ENCODE data around the gene SHE. TPM values are rescaled to one million over a fixed set of nuclear protein-coding genes. Genes with fewer than 3 reads are reported as not detected.
"Not testable (repeated sequence)": the region's sequence is repeated elsewhere in the genome, so short reads cannot be mapped to it uniquely, and the experiment has no call there.

The SHE gene
- polyA plus RNA-seq, 4 donors = 9.2 to 12.6 (median 10.4) TPM

GRCh38 chr1:154517661-154518060 lies 15.4 kb upstream of the SHE start:
- DNase-seq (ENCODE audit: low read depth in 4 of 4, low spot score in 2 of 4) = no peak

GRCh38 chr1:154514066-154514553 lies 11.9 kb upstream of the SHE start:
- no peak for DNase-seq (ENCODE audit: low read depth in 4 of 4, low spot score in 2 of 4)

DNA sequence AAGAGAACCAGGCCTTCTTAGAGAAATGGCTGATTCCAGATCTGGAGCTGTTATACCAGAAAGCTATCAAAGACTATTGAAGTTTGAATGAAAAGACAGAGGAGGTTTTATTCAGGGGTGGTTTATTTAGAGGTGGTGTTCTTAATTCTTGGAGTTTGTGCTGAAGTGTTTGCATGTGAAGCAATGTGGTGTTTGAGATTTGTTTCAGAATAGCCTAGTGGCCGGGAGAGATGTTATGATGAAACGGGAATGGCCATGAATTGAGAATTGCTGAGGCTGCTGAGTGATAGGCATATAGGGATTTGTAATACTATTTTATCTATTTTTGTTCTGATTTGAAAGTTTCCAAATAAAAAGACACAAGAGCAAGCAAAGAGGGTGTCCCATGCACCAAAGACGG lies 10.5 kb upstream of the SHE start:
- no peak for DNase-seq (ENCODE audit: low read depth in 4 of 4, low spot score in 2 of 4)

GRCh38 chr1:154503898-154504297 lies 1.7 kb upstream of the SHE start:
- no peak for DNase-seq (ENCODE audit: low read depth in 4 of 4, low spot score in 2 of 4)

DNA sequence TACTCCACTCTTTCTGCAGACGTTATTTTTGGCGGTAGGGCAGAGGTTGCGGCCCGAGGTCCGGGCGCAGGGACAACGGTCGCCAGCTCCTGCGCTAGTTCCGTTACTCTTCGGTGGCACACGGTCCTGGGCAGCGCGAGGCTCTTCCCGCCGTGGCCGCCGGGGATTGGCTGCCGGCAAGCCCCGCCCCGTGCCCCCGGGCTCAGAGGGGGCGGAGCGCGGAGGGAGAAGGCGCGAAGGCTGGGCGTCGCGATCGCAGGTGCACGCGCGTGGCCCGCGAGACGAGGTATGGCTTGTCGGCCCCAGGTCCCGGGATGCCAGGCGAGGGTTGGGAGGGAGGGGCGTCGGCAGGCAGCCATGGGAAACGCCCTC lies 518 bp upstream of the SHE start:
- DNase-seq (ENCODE audit: low read depth in 4 of 4, low spot score in 2 of 4) = no peak

GRCh38 chr1:154501423-154502065 lies 668 bp downstream of the SHE start:
- DNase-seq (ENCODE audit: low read depth in 4 of 4, low spot score in 2 of 4) = no peak

- DNase-seq (ENCODE audit: low read depth in 4 of 4, low spot score in 2 of 4) = no peak
These were observed 1.7 kb downstream of the SHE start for GRCh38 chr1:154500533-154500932.

DNA sequence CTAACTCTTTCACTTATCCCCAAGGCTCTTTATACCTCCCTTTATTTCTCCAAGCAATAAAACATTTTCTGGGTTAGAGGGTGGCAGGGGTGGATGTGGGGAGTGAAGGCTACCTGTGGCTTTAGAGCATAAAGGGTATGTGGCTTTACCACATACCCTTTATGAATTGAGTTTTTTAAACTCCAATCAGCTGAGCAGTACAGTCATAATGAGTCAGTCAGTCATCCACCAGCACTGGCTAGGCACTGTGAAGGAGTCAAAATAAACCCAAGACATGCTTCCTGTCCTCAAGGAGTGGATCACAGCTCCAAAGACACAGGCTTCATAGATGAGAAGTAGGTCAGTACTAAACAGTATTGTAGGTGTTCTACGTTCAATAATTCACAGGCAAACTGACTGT lies 2.8 kb downstream of the SHE start:
- no peak for DNase-seq (ENCODE audit: low read depth in 4 of 4, low spot score in 2 of 4)

- no peak for DNase-seq (ENCODE audit: low read depth in 4 of 4, low spot score in 2 of 4)
These were observed 5.0 kb downstream of the SHE start for GRCh38 chr1:154497026-154497806.

DNA sequence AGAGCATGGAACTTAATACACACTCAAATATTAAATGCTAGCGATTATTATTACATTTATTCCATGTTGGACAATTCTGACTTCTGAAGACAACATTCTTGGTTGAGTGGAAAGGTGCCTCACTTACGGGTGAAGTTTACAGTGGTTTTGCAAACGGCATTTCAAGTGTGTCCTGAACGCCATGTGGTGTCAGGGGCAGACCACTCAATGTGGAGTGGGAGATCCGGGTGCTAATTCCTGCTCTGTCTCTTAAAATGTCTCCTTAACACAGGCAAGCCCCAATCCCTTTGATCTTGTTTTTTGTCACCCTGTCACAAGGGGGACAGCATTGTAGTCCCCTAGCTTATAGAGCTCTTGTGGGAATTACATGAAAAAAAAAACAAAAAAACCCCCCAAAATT lies 5.8 kb downstream of the SHE start:
- no peak for DNase-seq (ENCODE audit: low read depth in 4 of 4, low spot score in 2 of 4)

- DNase-seq (ENCODE audit: low read depth in 4 of 4, low spot score in 2 of 4) = no peak
These were observed 6.5 kb downstream of the SHE start for GRCh38 chr1:154495496-154496273.

DNA sequence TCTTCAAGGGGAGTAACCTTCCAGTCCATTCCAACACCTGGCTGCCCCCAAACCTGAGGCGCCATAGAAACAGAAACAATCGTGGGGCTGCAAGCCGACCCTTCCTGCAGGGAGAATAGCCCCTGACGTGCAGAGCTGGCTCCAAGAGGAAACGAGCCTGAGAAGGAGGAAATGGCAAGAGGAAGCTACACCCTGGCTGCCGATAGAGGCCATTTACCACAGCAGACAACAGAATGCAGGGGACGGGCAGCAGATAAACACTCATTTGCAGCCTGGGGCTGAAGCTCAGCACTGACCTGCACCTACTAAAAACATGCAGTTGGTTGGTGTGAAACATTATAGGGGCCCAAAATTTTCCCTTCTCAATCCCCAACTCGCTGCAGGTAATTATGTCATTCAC lies 8.9 kb downstream of the SHE start:
- DNase-seq (ENCODE audit: low read depth in 4 of 4, low spot score in 2 of 4) = no peak

- DNase-seq (ENCODE audit: low read depth in 4 of 4, low spot score in 2 of 4) = no peak
These were observed 10.1 kb downstream of the SHE start for GRCh38 chr1:154492115-154492514.

DNA sequence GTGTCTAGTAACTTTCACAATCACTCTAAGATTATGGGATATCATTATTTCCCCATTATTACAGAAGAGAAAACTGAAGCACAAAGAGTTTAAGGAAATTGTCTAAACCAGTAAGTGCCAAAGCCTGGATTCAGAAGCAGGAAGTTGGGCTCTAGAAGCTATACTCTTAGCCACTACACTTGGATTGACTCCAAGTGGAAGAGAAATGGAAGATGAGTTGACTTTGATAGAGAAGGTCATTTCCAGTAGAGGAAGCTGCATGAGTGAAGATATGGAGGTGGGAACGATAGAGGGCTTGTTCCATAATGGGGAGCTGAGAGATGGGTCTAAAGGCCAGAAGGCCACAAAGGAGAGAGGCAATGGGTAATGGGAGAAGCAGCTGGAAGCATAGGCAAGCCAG lies 11.9 kb downstream of the SHE start:
- no peak for DNase-seq (ENCODE audit: low read depth in 4 of 4, low spot score in 2 of 4)

DNA sequence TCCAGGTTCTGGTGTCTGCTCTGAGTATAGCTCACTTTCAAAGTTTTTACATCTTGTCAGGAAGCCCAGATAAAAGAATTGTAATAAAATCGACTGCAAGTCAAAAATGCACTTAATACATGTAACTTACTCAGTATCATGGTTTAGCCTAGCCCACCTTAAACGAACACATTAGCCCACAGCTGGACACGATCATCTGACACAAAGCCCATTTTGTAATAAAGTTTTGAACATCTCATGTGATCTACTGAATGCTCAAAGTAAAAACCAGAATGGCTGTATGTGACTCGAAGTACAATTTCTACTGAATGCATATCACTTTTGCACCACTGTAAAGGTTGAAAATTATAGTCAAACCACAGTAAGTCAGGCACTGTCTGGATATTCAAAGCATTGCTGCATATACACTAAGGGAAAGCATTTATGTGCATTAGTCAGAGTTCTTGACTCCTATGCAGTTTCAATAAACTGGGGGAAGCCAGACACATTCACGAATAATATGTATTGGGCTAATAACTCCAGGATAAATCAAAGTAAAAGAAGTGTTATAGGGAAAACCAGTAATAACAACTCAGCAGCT lies 12.4 kb downstream of the SHE start:
- DNase-seq (ENCODE audit: low read depth in 4 of 4, low spot score in 2 of 4) = no peak

GRCh38 chr1:154488922-154489321 lies 13.3 kb downstream of the SHE start:
- DNase-seq (ENCODE audit: low read depth in 4 of 4, low spot score in 2 of 4) = no peak

DNA sequence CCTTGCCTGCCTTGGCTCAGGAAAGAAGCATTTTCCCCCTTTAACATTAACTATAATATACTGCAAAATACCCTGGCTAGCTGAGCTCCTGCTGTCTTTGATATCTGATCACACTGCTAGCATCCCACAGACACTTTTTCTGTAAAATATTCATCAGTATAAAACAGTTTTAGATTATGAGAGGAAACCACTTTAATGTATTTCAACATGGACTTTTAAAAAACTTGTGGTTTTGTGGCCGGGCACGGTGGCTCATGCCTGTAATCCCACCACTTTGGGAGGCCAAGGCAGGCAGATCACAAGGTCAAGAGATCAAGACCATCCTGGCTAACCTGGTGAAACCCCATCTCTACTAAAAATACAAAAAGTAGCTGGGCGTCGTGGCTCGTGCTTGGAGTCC lies 15.5 kb downstream of the SHE start:
- not testable (repeated sequence) for DNase-seq (ENCODE audit: low read depth in 4 of 4, low spot score in 2 of 4)

GRCh38 chr1:154485910-154486496 lies 16.2 kb downstream of the SHE start:
- DNase-seq (ENCODE audit: low read depth in 4 of 4, low spot score in 2 of 4) = no peak

- no peak for DNase-seq (ENCODE audit: low read depth in 4 of 4, low spot score in 2 of 4)
These were observed 17.1 kb downstream of the SHE start for GRCh38 chr1:154485106-154485505.

GRCh38 chr1:154483941-154484803 lies 18.0 kb downstream of the SHE start:
- no peak for DNase-seq (ENCODE audit: low read depth in 4 of 4, low spot score in 2 of 4)

All from left renal cortex interstitium (tissue), 4 donors.